GM13977 (cell line): ENCODE data around the gene COL15A1.

Source experiments
- DNase-seq: peaks from one replicate; pipeline ENCODE4 v3.0.0; 2012; ENCODE audit warnings: low spot score
- in situ Hi-C: fragments of 300-500 bp; cut with MboI; formaldehyde crosslinking; loops from one replicate; pipeline ENCODE4 v1.12.0; 2022; ENCODE audit warnings: low sequenced_read_pairs, low pct_unique_long_range_greater_than_20kb, mixed read lengths, inconsistent platforms; ENCODE audit not compliant: unreplicated experiment
- TF ChIP-seq, protein P1 (sequence below): IDR thresholded peaks from 2 replicates; pipeline ENCODE4 v1.5.1; 2012; ENCODE audit warnings: mild to moderate bottlenecking, control low read depth; ENCODE audit not compliant: insufficient read depth; ENCODE audit errors: extremely low read depth, missing control alignments

Gene COL15A1

DNA sequence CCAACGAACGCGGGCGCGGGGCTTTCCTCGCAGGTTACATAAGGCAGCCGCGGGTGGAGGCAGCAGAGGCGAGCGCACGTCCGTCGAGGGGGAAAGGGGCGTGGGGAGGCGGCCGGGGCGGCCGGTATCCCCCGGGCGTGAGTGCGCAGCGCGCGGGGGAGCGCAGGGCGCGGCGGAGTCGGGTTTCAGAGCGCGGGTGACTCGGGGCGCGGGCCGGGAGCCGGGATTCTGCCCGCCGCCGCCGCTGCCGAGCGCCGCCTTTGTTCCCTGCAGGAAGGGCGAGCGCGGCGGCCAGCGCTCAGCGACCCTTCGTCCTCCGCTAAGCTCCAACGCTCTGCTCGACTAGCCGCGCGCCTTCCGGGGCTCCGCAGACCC is at the start of gene COL15A1:
Gene COL15A1, plus strand, starts transcription at position 226 of the 375 bp plus-strand sequence. CDS start 155 bp downstream, outside the sequence.
- DNase-seq = no peak
- TF ChIP-seq, protein P1, sequence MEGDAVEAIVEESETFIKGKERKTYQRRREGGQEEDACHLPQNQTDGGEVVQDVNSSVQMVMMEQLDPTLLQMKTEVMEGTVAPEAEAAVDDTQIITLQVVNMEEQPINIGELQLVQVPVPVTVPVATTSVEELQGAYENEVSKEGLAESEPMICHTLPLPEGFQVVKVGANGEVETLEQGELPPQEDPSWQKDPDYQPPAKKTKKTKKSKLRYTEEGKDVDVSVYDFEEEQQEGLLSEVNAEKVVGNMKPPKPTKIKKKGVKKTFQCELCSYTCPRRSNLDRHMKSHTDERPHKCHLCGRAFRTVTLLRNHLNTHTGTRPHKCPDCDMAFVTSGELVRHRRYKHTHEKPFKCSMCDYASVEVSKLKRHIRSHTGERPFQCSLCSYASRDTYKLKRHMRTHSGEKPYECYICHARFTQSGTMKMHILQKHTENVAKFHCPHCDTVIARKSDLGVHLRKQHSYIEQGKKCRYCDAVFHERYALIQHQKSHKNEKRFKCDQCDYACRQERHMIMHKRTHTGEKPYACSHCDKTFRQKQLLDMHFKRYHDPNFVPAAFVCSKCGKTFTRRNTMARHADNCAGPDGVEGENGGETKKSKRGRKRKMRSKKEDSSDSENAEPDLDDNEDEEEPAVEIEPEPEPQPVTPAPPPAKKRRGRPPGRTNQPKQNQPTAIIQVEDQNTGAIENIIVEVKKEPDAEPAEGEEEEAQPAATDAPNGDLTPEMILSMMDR = no peak
- in situ Hi-C loops = no loop called here

- in situ Hi-C loops = no loop called here
- TF ChIP-seq, protein P1 = no peak
Measured at GRCh38 chr9:98894171-98894570, 49.5 kb upstream of the COL15A1 start.

DNA sequence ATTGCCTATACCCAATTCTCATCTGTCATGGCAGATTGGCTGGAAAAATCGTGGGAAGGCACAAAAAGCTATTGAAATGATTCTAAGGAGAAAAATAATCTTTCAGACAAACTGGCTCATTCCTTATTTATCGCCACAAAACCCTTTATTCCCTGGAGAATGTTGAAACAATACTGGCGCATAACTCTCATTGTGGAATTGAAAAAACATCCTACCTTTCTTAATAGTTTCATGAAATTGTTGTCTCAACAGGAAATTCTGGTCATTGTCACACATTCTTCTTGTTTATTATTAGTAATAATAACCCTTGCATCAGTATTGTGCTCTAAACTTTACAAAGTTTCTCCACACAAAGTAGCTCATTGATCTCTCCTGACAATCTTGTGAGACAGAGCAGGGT is 48.9 kb upstream of the COL15A1 start:
- TF ChIP-seq, protein P1 = no peak
- in situ Hi-C loops = no loop called here
- DNase-seq = no peak

More at GRCh38 chr9:98894171-98894570, 49.5 kb upstream of the COL15A1 start:
- DNase-seq = no peak

- TF ChIP-seq, protein P1 = no peak
- no peak for DNase-seq
- in situ Hi-C loops = no loop called here
Measured at GRCh38 chr9:98896632-98897031, 47.1 kb upstream of the COL15A1 start.

- no peak for DNase-seq
- TF ChIP-seq, protein P1 = no peak
- in situ Hi-C loops = no loop called here
Measured at GRCh38 chr9:98897745-98898144, 46.0 kb upstream of the COL15A1 start.

- in situ Hi-C loops = no loop called here
- no peak for DNase-seq
- TF ChIP-seq, protein P1 = no peak
Measured at GRCh38 chr9:98899408-98900056, 44.2 kb upstream of the COL15A1 start.
